Neural cell (in vitro differentiated cells): ENCODE results near the gene CACNA2D4. TPM values are rescaled to one million over a fixed set of nuclear protein-coding genes. Genes with fewer than 3 reads are reported as not detected.

Experiments used
- H2AFZ ChIP-seq: fragments of 200-600, 300-800 bp; sonication (generic), shearing (Covaris generic); 2 replicates; pipeline ENCODE4 v1.6.0; 2014; ENCODE audit warnings: low read depth, mild to moderate bottlenecking, antibody characterized with exemption, low read length, moderate library complexity
- H3F3A ChIP-seq: fragments of 200-600 bp; shearing (Covaris generic); 2 replicates; pipeline ENCODE4 v1.6.1; 2016; ENCODE audit warnings: mild to moderate bottlenecking, moderate library complexity, mixed read lengths, antibody characterized with exemption, low read length; ENCODE audit not compliant: insufficient read depth, poor library complexity, severe bottlenecking
- H3K27ac ChIP-seq: fragments of 200-600, 300-800 bp; sonication (generic), shearing (Covaris generic); 2 replicates; pipeline ENCODE4 v1.5.1; 2014; ENCODE audit warnings: mild to moderate bottlenecking, low read length, moderate library complexity
- H3K27me3 ChIP-seq: fragments of 300-800, 200-600 bp; sonication (generic), shearing (Covaris generic); 2 replicates; pipeline ENCODE4 v1.6.0; 2014; ENCODE audit warnings: mild to moderate bottlenecking, low read depth, low read length, moderate library complexity; ENCODE audit not compliant: insufficient read depth
- H3K36me3 ChIP-seq: fragments of 300-800, 200-600 bp; sonication (generic), shearing (Covaris generic); 2 replicates; pipeline ENCODE4 v1.5.1; 2014; ENCODE audit warnings: mild to moderate bottlenecking, antibody characterized with exemption, low read length, moderate library complexity; ENCODE audit not compliant: insufficient read depth
- H3K4me2 ChIP-seq: fragments of 300-800, 200-600 bp; sonication (generic), shearing (Covaris generic); 2 replicates; pipeline ENCODE4 v1.6.0; 2014; ENCODE audit warnings: mild to moderate bottlenecking, low read length
- H3K4me3 ChIP-seq: fragments of 300-800, 200-600 bp; sonication (generic), shearing (Covaris generic); 2 replicates; pipeline ENCODE4 v1.5.1; 2014; ENCODE audit warnings: mild to moderate bottlenecking, low read length, moderate library complexity
- H3K79me2 ChIP-seq: fragments of 200-600 bp; shearing (Covaris generic); replicated peaks from 2 replicates; pipeline ENCODE4 v1.6.0; 2014; ENCODE audit warnings: mild to moderate bottlenecking, low read length, moderate library complexity; ENCODE audit not compliant: insufficient read depth
- H3K9ac ChIP-seq: fragments of 300-800, 200-600 bp; sonication (generic), shearing (Covaris generic); 2 replicates; pipeline ENCODE4 v1.6.1; 2016; ENCODE audit warnings: mild to moderate bottlenecking, low read length, mixed read lengths
- H3K9me2 ChIP-seq: fragments of 200-600 bp; shearing (Covaris generic); 2 replicates; pipeline ENCODE4 v1.6.1; 2016; ENCODE audit warnings: mild to moderate bottlenecking, low read length, mixed read lengths; ENCODE audit not compliant: insufficient read depth
- H3K9me3 ChIP-seq: fragments of 200-600, 300-800 bp; sonication (generic), shearing (Covaris generic); 2 replicates; pipeline ENCODE4 v1.6.1; 2016; ENCODE audit warnings: mild to moderate bottlenecking, mixed run types, low read length, moderate library complexity, mixed read lengths
- H4K20me1 ChIP-seq: fragments of 200-600 bp; shearing (Covaris generic); 2 replicates; pipeline ENCODE4 v1.6.1; 2016; ENCODE audit warnings: mild to moderate bottlenecking, mixed run types; ENCODE audit not compliant: insufficient read depth
- CTCF ChIP-seq: fragments of 450-650 bp; IDR thresholded peaks from 2 replicates; pipeline ENCODE4 v1.5.1; 2014; ENCODE audit warnings: antibody characterized with exemption, mild to moderate bottlenecking, moderate library complexity; ENCODE audit not compliant: poor library complexity, severe bottlenecking
- EP300 ChIP-seq: fragments of 450-650 bp; conservative IDR thresholded peaks from 2 replicates; pipeline ENCODE4 v1.6.1; 2014; ENCODE audit warnings: antibody characterized with exemption, mild to moderate bottlenecking, moderate library complexity; ENCODE audit not compliant: poor library complexity, severe bottlenecking
- EZH2 ChIP-seq: fragments of 200-600, 300-800 bp; shearing (Covaris generic), sonication (generic); IDR thresholded peaks from 2 replicates; pipeline ENCODE4 v1.6.1; 2014; ENCODE audit warnings: antibody characterized with exemption, low read length, borderline replicate concordance, mild to moderate bottlenecking; ENCODE audit not compliant: insufficient read depth, poor library complexity, severe bottlenecking
- MXI1 ChIP-seq: fragments of 450-650 bp; conservative IDR thresholded peaks from 2 replicates; pipeline ENCODE4 v1.6.1; 2014; ENCODE audit warnings: antibody characterized with exemption, mild to moderate bottlenecking; ENCODE audit not compliant: poor library complexity, severe bottlenecking
- POLR2AphosphoS5 ChIP-seq: IDR thresholded peaks from 2 replicates; pipeline ENCODE4 v1.6.1; 2012
- RAD21 ChIP-seq: fragments of 450-650 bp; conservative IDR thresholded peaks from 2 replicates; pipeline ENCODE4 v1.6.1; 2014; ENCODE audit warnings: antibody characterized with exemption, mild to moderate bottlenecking, moderate library complexity
- REST ChIP-seq: IDR thresholded peaks from 2 replicates; pipeline ENCODE4 v1.6.1; 2012; ENCODE audit warnings: borderline replicate concordance
- SMC3 ChIP-seq: fragments of 450-650 bp; conservative IDR thresholded peaks from 2 replicates; pipeline ENCODE4 v1.6.1; 2014; ENCODE audit warnings: antibody characterized with exemption, mild to moderate bottlenecking, moderate library complexity; ENCODE audit not compliant: poor library complexity
- TAF1 ChIP-seq: IDR thresholded peaks from 2 replicates; pipeline ENCODE4 v1.6.1; 2012; ENCODE audit warnings: low read depth
- polyA plus RNA-seq: library from polyadenylated mRNA; depleted of rRNA; stranded (reverse); fragments of >200 nt; gene quantifications from 2 replicates; pipeline ENCODE4 v1.2.3, GENCODE V29; 2014

The CACNA2D4 gene
- polyA plus RNA-seq, 1 donor from 2014 or later: not detected

GRCh38 chr12:1918884-1919236 is 408 bp upstream of the CACNA2D4 start:
- Histone ChIP-seq H3K79me2 (no peaks in the 10 kb centered on the region), H4K20me1 (no peaks in the 10 kb centered on the region), H3K9ac (no peak overlapping the region), H3K27me3 (no peaks in the 10 kb centered on the region), H3K27ac (no peak overlapping the region), H3K9me2 (no peaks in the 10 kb centered on the region), H3K4me2 (no peak overlapping the region), H3K36me3 (no peaks in the 10 kb centered on the region), H3K4me3 (no peak overlapping the region), H2AFZ (no peak overlapping the region), H3F3A (no peaks in the 10 kb centered on the region), H3K9me3 (no peaks in the 10 kb centered on the region)
- no peak for TF ChIP-seq CTCF
- TF ChIP-seq EP300: no peak
- no peak for TF ChIP-seq REST
- no peak for TF ChIP-seq SMC3
- TF ChIP-seq TAF1: no peak
- no peak for TF ChIP-seq EZH2
- no peak for TF ChIP-seq MXI1
- TF ChIP-seq POLR2AphosphoS5: no peak
- TF ChIP-seq RAD21: no peak

DNA sequence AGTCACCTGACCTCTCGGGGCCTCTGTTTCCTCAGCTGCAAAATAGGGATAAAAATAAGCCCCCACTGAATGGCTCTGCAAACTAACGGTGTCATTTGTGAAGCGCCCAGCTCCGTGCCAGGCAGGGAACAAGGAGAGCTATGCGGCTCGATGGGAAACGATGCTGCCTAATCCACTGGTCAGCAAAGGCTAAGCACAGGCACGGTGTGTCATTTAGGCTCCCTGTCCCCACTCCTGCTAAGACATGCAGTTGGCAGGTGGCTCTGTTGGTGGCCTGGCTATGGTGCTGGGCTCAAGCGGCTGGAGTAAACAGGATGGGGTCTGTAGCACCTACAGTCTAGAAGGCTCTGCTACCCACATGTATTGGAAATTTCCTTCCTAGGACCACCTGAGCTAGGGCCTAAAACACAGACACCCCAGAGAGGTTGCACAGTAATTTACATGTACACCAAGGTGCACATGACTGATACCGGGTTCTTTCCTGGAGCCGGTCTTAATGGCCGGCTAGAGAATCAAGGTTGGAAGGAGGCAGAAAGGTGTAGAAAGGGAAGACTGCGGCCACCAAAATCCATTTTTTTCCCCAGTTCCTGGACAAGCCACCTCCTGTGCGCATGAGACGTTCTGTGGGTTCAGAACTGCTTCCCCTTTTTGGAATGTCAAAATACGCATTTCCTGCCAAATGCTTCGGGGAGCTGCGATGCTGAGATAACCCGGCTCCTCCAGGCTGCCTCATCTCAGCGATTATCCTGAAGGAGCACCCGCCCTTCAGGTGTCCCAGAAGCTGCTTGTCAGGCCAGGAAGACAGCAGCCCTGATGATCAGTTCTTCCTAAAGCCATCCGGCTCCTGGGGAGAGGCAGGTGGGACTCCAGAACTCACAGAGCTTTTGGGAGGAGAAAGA is 1.0 kb downstream of the CACNA2D4 start:
- Histone ChIP-seq H3K4me3 (no peak overlapping the region), H3K27ac (no peak overlapping the region), H3K9me3 (no peaks in the 10 kb centered on the region), H3K4me2 (no peak overlapping the region), H3K79me2 (no peaks in the 10 kb centered on the region), H3K27me3 (no peaks in the 10 kb centered on the region), H3F3A (no peaks in the 10 kb centered on the region), H4K20me1 (no peaks in the 10 kb centered on the region), H3K36me3 (no peaks in the 10 kb centered on the region), H3K9me2 (no peaks in the 10 kb centered on the region), H3K9ac (no peak overlapping the region), H2AFZ (no peak overlapping the region)
- TF ChIP-seq CTCF: no peak
- no peak for TF ChIP-seq POLR2AphosphoS5
- no peak for TF ChIP-seq TAF1
- no peak for TF ChIP-seq EZH2
- no peak for TF ChIP-seq RAD21
- TF ChIP-seq EP300: no peak
- TF ChIP-seq SMC3: no peak
- TF ChIP-seq MXI1: no peak
- no peak for TF ChIP-seq REST
